Neural progenitor cell (in vitro differentiated cells): ENCODE results near the gene POLDIP3. TPM values are rescaled to one million over a fixed set of nuclear protein-coding genes. Genes with fewer than 3 reads are reported as not detected.

ENCODE experiments used
- DNase-seq: peaks from one replicate; pipeline ENCODE4 v3.0.0-alpha.2; 2016; ENCODE audit warnings: low spot score
- H2AFZ ChIP-seq: fragments of 200-600 bp; sonication (generic); replicated peaks from 2 replicates; pipeline ENCODE4 v1.6.1; 2016; ENCODE audit warnings: antibody characterized with exemption
- H3F3A ChIP-seq: fragments of 200-600 bp; sonication (generic); 2 replicates; pipeline ENCODE4 v1.6.1; 2016; ENCODE audit warnings: antibody characterized with exemption, low read depth
- H3K27ac ChIP-seq: fragments of 200-600 bp; sonication (generic); 2 replicates; pipeline ENCODE4 v1.5.1; 2016; ENCODE audit warnings: mild to moderate bottlenecking
- H3K27me3 ChIP-seq: fragments of 200-600 bp; sonication (generic); 2 replicates; pipeline ENCODE4 v1.6.1; 2016; ENCODE audit warnings: mild to moderate bottlenecking, moderate library complexity
- H3K36me3 ChIP-seq: fragments of 200-600 bp; sonication (generic); 2 replicates; pipeline ENCODE4 v1.5.1; 2016
- H3K4me1 ChIP-seq: fragments of 200-600 bp; sonication (generic); 2 replicates; pipeline ENCODE4 v1.6.1; 2016; ENCODE audit warnings: mixed run types
- H3K4me2 ChIP-seq: fragments of 200-600 bp; sonication (generic); 2 replicates; pipeline ENCODE4 v1.6.1; 2016
- H3K4me3 ChIP-seq: fragments of 200-600 bp; sonication (generic); 2 replicates; pipeline ENCODE4 v1.5.1; 2016
- H3K79me2 ChIP-seq: fragments of 200-600 bp; sonication (generic); 2 replicates; pipeline ENCODE4 v1.6.1; 2016; ENCODE audit warnings: low read depth
- H3K9ac ChIP-seq: fragments of 200-600 bp; sonication (generic); 2 replicates; pipeline ENCODE4 v1.6.1; 2016
- H3K9me3 ChIP-seq: fragments of 200-600 bp; sonication (generic); 2 replicates; pipeline ENCODE4 v1.5.1; 2016; ENCODE audit warnings: low read depth
- H4K20me1 ChIP-seq: fragments of 200-600 bp; sonication (generic); 2 replicates; pipeline ENCODE4 v1.6.1; 2016; ENCODE audit warnings: low read depth
- H3K27ac Mint-ChIP-seq: 3 replicates; pipeline ENCODE4 v1.8.0; 2021; ENCODE audit warnings: mixed read lengths
- H3K27me3 Mint-ChIP-seq: 2 replicates; pipeline ENCODE4 v1.8.0; 2022; ENCODE audit warnings: low read depth, mild to moderate bottlenecking, inconsistent platforms, moderate library complexity, mixed read lengths; ENCODE audit not compliant: insufficient read depth
- H3K36me3 Mint-ChIP-seq: 3 replicates; pipeline ENCODE4 v1.8.0; 2021; ENCODE audit warnings: mixed read lengths
- H3K4me1 Mint-ChIP-seq: 3 replicates; pipeline ENCODE4 v1.8.0; 2021; ENCODE audit warnings: mixed read lengths
- H3K4me3 Mint-ChIP-seq: 3 replicates; pipeline ENCODE4 v1.8.0; 2021; ENCODE audit warnings: mild to moderate bottlenecking, moderate library complexity, mixed read lengths
- H3K9me3 Mint-ChIP-seq: 3 replicates; pipeline ENCODE4 v1.8.0; 2020; ENCODE audit warnings: mixed read lengths
- CTCF ChIP-seq: fragments of 200-600 bp; sonication (generic); IDR thresholded peaks from 2 replicates; pipeline ENCODE4 v1.5.1; 2017; ENCODE audit warnings: antibody characterized with exemption, mild to moderate bottlenecking
- EZH2 ChIP-seq: fragments of 200-600 bp; sonication (generic); IDR thresholded peaks from 2 replicates; pipeline ENCODE4 v1.6.1; 2017; ENCODE audit warnings: antibody characterized with exemption, mild to moderate bottlenecking, moderate library complexity
- EZH2phosphoT487 ChIP-seq: fragments of 200-600 bp; sonication (generic); IDR thresholded peaks from 2 replicates; pipeline ENCODE4 v1.6.1; 2017; ENCODE audit warnings: antibody characterized with exemption
- total RNA-seq: library from RNA; depleted of rRNA; stranded (reverse); fragments of >200 nt; gene quantifications from 2 replicates; pipeline ENCODE4 v1.2.3, GENCODE V29; 2015; ENCODE audit warnings: low replicate concordance

POLDIP3 gene
- total RNA-seq, 1 donor from 2014 or later = 37.8 TPM

- H3K4me1 Mint-ChIP-seq = peaks cover 13% of the 10 kb centered on the region
- peak overlapping the region; percentile 74 for H3K4me3 Mint-ChIP-seq
- H3K27me3 Mint-ChIP-seq = peaks cover 4% of the 10 kb centered on the region
- Histone ChIP-seq H3F3A (peaks cover 15% of the 10 kb centered on the region), H2AFZ (no peak overlapping the region), H3K4me3 (no peak overlapping the region), H3K4me1 (peaks cover 5% of the 10 kb centered on the region), H3K4me2 (no peak overlapping the region), H3K9me3 (no peaks in the 10 kb centered on the region), H3K27me3 (no peaks in the 10 kb centered on the region), H3K79me2 (peaks cover 26% of the 10 kb centered on the region), H3K27ac (no peak overlapping the region), H3K36me3 (no peaks in the 10 kb centered on the region), H3K9ac (no peak overlapping the region), H4K20me1 (peaks cover 26% of the 10 kb centered on the region)
- TF ChIP-seq EZH2phosphoT487 (no peak), CTCF (no peak), EZH2 (no peak)
- H3K36me3 Mint-ChIP-seq = no peaks in the 10 kb centered on the region
- peak overlapping the region; percentile 6 for H3K27ac Mint-ChIP-seq
- DNase-seq = no peak
- no peaks in the 10 kb centered on the region for H3K9me3 Mint-ChIP-seq
Measured at GRCh38 chr22:42651134-42651533, 36.5 kb upstream of the POLDIP3 start.

GRCh38 chr22:42649246-42650099 is 34.8 kb upstream of the POLDIP3 start, which contains the start of gene CYB5R3:
Gene CYB5R3 (minus strand): TSS chr22:42649392. CDS start chr22:42649315, 77 bp downstream.
- peak; percentile 93 for DNase-seq

More at GRCh38 chr22:42649246-42650099, 34.8 kb upstream of the POLDIP3 start, which contains the start of gene CYB5R3:
- peak within 1 kb of the TSS; percentile 67 for H2AFZ ChIP-seq
- H3F3A ChIP-seq = peaks cover 11% of the 10 kb centered on the region
- H3K27ac Mint-ChIP-seq = peak within 1 kb of the TSS; percentile 87
- peaks cover 41% of the 10 kb centered on the region for H3K79me2 ChIP-seq
- no peaks in the 10 kb centered on the region for H3K9me3 ChIP-seq
- peak within 1 kb of the TSS; percentile 92 for H3K9ac ChIP-seq
- H3K4me1 ChIP-seq = peaks cover 5% of the 10 kb centered on the region
- peak within 1 kb of the TSS; percentile 93 for H3K4me2 ChIP-seq
- TF ChIP-seq EZH2 (no peak), EZH2phosphoT487 (no peak), CTCF (no peak)
- H3K27me3 ChIP-seq = no peaks in the 10 kb centered on the region
- peak within 1 kb of the TSS; percentile 98 for H3K4me3 ChIP-seq
- H3K4me1 Mint-ChIP-seq = peaks cover 18% of the 10 kb centered on the region
- H3K27me3 Mint-ChIP-seq = peaks cover 4% of the 10 kb centered on the region
- H3K36me3 ChIP-seq = no peaks in the 10 kb centered on the region
- no peaks in the 10 kb centered on the region for H3K9me3 Mint-ChIP-seq
- peaks cover 41% of the 10 kb centered on the region for H4K20me1 ChIP-seq
- no peaks in the 10 kb centered on the region for H3K36me3 Mint-ChIP-seq
- H3K27ac ChIP-seq = no peak within 1 kb of the TSS
- H3K4me3 Mint-ChIP-seq = peak within 1 kb of the TSS; percentile 98
